UCSD-AML1 (cell line): ENCODE data around the gene CORO1A.
"Not testable (repeated sequence)": the region's sequence is repeated elsewhere in the genome, so short reads cannot be mapped to it uniquely, and the experiment has no call there.

Source experiments
- DNase-seq: peaks from one replicate; lab custom pipeline; 2025; ENCODE audit not compliant: unreplicated experiment; lab: John Stamatoyannopoulos, UW

Gene CORO1A

GRCh38 chr16:30199608-30200343, 16.4 kb downstream of the CORO1A start:
- DNase-seq: not testable (repeated sequence)

- DNase-seq: not testable (repeated sequence)
Measured at GRCh38 chr16:30205541-30206236, 22.3 kb downstream of the CORO1A start.

GRCh38 chr16:30206252-30206651, 22.9 kb downstream of the CORO1A start:
- not testable (repeated sequence) for DNase-seq

GRCh38 chr16:30207063-30207704, 23.8 kb downstream of the CORO1A start:
- not testable (repeated sequence) for DNase-seq

- not testable (repeated sequence) for DNase-seq
Measured at GRCh38 chr16:30209032-30209431, 25.6 kb downstream of the CORO1A start.

- DNase-seq: not testable (repeated sequence)
Measured at GRCh38 chr16:30211414-30211813, 28.0 kb downstream of the CORO1A start.

- not testable (repeated sequence) for DNase-seq
Measured at GRCh38 chr16:30217082-30217481, 33.7 kb downstream of the CORO1A start.
